ENCODE measurements around the gene PAPLN.

PAPLN gene

GRCh38 chr14:73245480-73246325, 8.4 kb downstream of the PAPLN start:
- DNase-seq: peak; percentile 49

- DNase-seq: no peak
Measured at GRCh38 chr14:73246387-73247150, 9.3 kb downstream of the PAPLN start.

- no peak for DNase-seq
Measured at GRCh38 chr14:73248108-73248868, 11.0 kb downstream of the PAPLN start.

- no peak for DNase-seq
Measured at GRCh38 chr14:73249108-73249507, 11.8 kb downstream of the PAPLN start.

- DNase-seq: no peak
Measured at GRCh38 chr14:73249564-73250316, 12.4 kb downstream of the PAPLN start.

DNA sequence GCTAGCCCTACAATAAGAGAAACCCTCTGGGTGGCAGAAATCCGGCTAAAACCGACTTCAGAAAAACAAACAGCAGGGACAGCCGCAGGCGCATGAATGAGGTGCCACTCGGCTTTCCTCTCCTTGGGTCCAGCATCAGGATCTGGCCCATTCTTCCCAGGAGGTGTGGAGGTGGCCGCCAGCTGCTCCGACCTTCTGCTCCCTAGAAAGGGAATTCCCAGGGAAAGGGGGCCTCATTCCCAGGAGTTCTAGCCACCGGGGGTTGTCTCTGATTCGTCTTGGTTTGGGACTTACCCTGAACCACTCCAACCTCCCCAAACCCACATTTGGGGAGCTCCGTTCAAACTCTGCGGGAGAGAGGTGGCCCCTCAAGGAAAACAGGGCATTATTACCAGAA, 13.0 kb downstream of the PAPLN start:
- no peak for DNase-seq

- DNase-seq: no peak
Measured at GRCh38 chr14:73250781-73251500, 13.6 kb downstream of the PAPLN start.

DNA sequence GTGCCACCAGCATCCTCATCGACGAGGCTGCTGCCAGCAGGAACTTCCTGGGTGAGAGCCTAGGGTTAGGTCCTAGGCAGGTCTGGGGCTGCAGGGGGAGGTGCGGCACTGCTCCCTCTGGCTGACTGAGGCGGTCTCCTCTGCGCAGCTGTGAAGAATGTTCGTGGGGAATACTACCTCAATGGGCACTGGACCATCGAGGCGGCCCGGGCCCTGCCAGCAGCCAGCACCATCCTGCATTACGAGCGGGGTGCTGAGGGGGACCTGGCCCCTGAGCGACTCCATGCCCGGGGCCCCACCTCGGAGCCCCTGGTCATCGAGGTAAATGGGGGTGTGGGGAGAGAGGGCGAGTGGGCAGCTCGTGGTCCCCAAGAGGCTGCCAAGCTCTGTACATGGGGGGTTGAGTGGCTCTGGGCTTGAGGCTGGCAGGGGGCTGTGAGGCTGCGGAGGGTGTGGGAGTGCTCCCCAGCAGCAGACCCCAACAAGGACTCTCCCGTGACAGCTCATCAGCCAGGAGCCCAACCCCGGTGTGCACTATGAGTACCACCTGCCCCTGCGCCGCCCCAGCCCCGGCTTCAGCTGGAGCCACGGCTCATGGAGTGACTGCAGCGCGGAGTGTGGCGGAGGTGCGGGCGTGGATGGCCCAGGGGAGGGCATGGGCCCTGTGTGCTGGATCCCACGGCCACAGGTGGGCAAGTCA, 14.4 kb downstream of the PAPLN start:
- DNase-seq: no peak

DNA sequence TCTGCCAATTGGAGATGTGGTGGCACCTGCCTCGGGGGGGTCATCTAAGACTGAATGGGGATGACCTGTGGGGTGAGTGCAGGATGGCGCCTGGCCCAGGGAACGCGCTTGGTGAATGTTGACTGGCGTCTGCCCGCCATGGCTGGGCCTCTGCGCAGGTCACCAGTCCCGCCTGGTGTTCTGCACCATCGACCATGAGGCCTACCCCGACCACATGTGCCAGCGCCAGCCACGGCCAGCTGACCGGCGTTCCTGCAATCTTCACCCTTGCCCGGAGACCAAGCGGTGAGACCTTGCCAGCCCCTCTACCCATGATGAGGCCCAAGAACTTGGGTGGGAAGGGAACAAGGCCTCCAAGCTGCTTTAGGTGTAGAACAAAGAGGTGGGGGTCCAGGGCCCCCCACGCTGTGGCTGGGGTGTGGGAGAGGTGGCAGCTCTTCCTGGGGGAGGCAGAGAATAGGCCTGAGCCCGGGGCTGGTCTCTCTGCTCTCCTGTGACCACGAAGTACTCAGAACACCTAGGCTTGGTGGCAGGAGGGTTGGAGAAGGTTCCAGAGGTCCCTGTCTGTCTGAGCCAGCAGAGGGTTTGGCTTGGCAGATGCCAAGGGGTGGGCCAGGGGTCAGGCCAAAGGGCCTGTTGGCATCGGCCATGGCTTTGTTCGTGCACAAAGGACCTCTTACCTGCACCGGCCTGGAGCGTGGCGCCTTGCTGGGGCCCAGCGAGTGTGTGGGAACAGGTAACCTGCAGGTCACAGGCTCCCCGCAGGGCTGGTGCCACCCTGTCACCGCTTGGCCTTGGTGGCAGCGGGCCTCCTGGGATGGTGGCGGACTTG, 15.4 kb downstream of the PAPLN start:
- no peak for DNase-seq

DNA sequence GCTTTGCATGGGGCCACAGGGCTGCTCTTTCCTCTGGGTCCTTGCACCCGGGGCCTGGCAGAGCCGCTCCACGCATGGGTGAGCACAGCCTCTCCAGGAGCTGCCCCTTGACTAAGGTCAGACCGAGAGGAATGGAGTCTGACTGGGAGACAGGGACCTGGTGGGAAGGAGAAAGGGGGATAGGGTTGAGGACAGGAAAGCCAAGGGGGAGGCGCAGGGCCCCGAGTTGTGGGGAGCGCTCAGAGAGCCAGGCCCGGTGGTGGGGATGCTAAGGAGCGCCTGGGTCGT, 16.0 kb downstream of the PAPLN start:
- no peak for DNase-seq

GRCh38 chr14:73253721-73254120, 16.4 kb downstream of the PAPLN start:
- no peak for DNase-seq

DNA sequence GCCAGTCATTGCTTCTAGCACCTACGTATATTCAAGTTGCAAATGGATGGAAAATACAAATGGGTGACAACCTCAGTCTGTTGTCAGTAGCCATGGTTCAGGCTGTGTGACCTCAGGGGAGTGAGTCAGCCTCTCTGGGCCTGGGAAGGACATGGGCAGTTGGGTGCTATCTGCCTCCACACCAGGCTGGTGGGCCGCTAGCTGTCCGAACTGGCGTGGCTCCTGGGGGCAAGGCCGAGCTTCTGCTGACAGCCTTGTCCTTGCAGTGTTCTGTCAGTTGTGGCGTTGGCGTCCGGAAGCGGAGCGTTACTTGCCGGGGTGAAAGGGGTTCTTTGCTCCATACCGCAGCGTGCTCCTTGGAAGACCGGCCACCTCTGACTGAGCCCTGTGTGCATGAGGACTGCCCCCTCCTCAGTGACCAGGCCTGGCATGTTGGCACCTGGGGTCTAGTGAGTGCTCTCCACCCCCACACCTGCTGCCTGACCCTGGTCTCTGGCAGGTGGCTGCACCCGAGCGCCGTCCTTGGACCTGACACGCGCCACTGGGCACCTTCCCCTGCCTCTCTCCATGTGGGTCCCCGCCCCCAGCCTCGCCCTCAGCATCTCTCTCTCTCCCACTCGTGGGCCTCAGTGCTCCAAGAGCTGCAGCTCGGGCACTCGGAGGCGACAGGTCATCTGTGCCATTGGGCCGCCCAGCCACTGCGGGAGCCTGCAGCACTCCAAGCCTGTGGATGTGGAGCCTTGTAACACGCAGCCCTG, 17.1 kb downstream of the PAPLN start:
- DNase-seq: no peak

DNA sequence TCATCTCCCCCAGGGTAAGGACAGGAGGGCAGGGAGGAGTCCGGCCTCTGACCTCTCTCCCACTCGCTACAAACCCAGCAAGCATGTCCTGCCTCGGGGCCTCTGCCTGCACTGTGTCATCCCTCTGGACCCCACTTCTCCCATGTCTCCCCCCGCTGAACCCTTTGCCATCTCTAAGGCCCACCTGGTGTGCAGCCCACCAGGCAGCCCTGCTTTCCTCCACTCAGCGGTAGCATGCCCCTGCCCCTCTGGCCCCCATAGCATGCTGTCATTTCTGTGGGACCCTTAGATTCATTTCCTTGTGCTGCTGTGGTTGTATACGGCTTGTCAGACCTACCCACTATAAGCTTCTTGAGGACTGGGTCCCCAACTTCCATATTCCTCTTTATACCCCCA, 17.7 kb downstream of the PAPLN start:
- DNase-seq: no peak

- no peak for DNase-seq
Measured at GRCh38 chr14:73255693-73256225, 18.5 kb downstream of the PAPLN start.

- DNase-seq: no peak
Measured at GRCh38 chr14:73258076-73258475, 20.8 kb downstream of the PAPLN start.

- DNase-seq: no peak
Measured at GRCh38 chr14:73258845-73259611, 21.7 kb downstream of the PAPLN start.

- DNase-seq: no peak
Measured at GRCh38 chr14:73259837-73260236, 22.5 kb downstream of the PAPLN start.

GRCh38 chr14:73260574-73260973, 23.3 kb downstream of the PAPLN start:
- DNase-seq: no peak

DNA sequence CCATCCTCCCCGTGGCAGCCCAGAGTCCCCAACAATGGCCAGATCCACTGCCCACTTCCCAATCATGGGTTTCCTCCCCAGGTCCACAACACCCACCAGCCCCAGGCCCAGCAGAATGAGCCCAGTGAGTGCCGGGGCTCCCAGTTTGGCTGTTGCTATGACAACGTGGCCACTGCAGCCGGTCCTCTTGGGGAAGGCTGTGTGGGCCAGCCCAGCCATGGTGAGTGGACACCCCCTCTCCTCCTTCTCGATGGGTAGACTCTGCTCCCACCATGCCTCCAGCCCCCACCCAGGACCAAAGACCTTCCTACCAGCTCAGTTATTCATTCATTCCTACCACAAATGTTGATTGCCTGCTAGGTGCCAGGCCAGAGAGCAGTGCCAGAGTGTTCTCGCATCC, 23.8 kb downstream of the PAPLN start:
- DNase-seq: no peak

Data from CD4-positive, alpha-beta T cell treated with Interferon alpha-2 for 1 hour (primary cell).